DMS114 treated with DMSO at 0.1 percent for 48 hours (cell line): Measurements from ENCODE around the gene OPN5.
"Not testable (repeated sequence)": the region's sequence is repeated elsewhere in the genome, so short reads cannot be mapped to it uniquely, and the experiment has no call there.

Experiments used
- DNase-seq: peaks from one replicate; lab custom pipeline; 2025; ENCODE audit not compliant: unreplicated experiment; lab: John Stamatoyannopoulos, UW

Gene OPN5

GRCh38 chr6:47781732-47782131 is at the start of gene OPN5:
Gene OPN5 (plus strand): TSS chr6:47782032. CDS start chr6:47782067, 35 bp downstream.
- no peak for DNase-seq

- no peak for DNase-seq
Measured at GRCh38 chr6:47733879-47734558, 47.8 kb upstream of the OPN5 start.

- no peak for DNase-seq
Measured at GRCh38 chr6:47734831-47735481, 46.9 kb upstream of the OPN5 start.

- no peak for DNase-seq
Measured at GRCh38 chr6:47736083-47736700, 45.6 kb upstream of the OPN5 start.

GRCh38 chr6:47737406-47737805 is 44.4 kb upstream of the OPN5 start:
- no peak for DNase-seq

- no peak for DNase-seq
Measured at GRCh38 chr6:47740714-47741113, 41.1 kb upstream of the OPN5 start.

- no peak for DNase-seq
Measured at GRCh38 chr6:47741807-47742206, 40.0 kb upstream of the OPN5 start.

GRCh38 chr6:47743744-47744143 is 38.1 kb upstream of the OPN5 start:
- DNase-seq, result no peak

- DNase-seq, result not testable (repeated sequence)
Measured at GRCh38 chr6:47745269-47745668, 36.6 kb upstream of the OPN5 start.

- DNase-seq, result no peak
Measured at GRCh38 chr6:47749757-47750156, 32.1 kb upstream of the OPN5 start.

- no peak for DNase-seq
Measured at GRCh38 chr6:47752801-47753200, 29.0 kb upstream of the OPN5 start.

- no peak for DNase-seq
Measured at GRCh38 chr6:47759364-47759763, 22.5 kb upstream of the OPN5 start.

- no peak for DNase-seq
Measured at GRCh38 chr6:47762502-47762901, 19.3 kb upstream of the OPN5 start.

GRCh38 chr6:47766445-47766844 is 15.4 kb upstream of the OPN5 start:
- no peak for DNase-seq

- DNase-seq, result no peak
Measured at GRCh38 chr6:47767102-47767501, 14.7 kb upstream of the OPN5 start.

- DNase-seq, result no peak
Measured at GRCh38 chr6:47769982-47770381, 11.8 kb upstream of the OPN5 start.

GRCh38 chr6:47772359-47772758 is 9.5 kb upstream of the OPN5 start:
- no peak for DNase-seq

- DNase-seq, result no peak
Measured at GRCh38 chr6:47773005-47773404, 8.8 kb upstream of the OPN5 start.

- DNase-seq, result peak; percentile 71
Measured at GRCh38 chr6:47780510-47781356, 1.1 kb upstream of the OPN5 start.

GRCh38 chr6:47785182-47785581 is 3.4 kb downstream of the OPN5 start:
- no peak for DNase-seq
